Stimulated activated CD8-positive, alpha-beta memory T cell treated with anti-CD3 and anti-CD28 coated beads, Interleukin-7, amount 100 ng/mL, for 1 hour (primary cell): ENCODE results near the gene SMARCAL1.

Source experiments
- DNase-seq, 2 donors: peaks; one replicate each; pipeline ENCODE4 v3.0.0-alpha.2; 2020; ENCODE audit warnings: low read depth in 2 of 2

SMARCAL1 gene

GRCh38 chr2:216428618-216429350 is 16.5 kb downstream of the SMARCAL1 start:
- no peak for DNase-seq

GRCh38 chr2:216429428-216429827 is 17.1 kb downstream of the SMARCAL1 start:
- DNase-seq, result no peak

GRCh38 chr2:216430811-216431530 is 18.7 kb downstream of the SMARCAL1 start:
- DNase-seq, result no peak

GRCh38 chr2:216431531-216431856 is 19.2 kb downstream of the SMARCAL1 start:
- no peak for DNase-seq

GRCh38 chr2:216436383-216436782 is 24.1 kb downstream of the SMARCAL1 start:
- no peak for DNase-seq

GRCh38 chr2:216441308-216442010 is 29.2 kb downstream of the SMARCAL1 start:
- DNase-seq, result no peak

GRCh38 chr2:216445501-216445900 is 33.2 kb downstream of the SMARCAL1 start:
- no peak for DNase-seq

- no peak for DNase-seq
Observed at GRCh38 chr2:216446343-216446742, 34.1 kb downstream of the SMARCAL1 start.

- DNase-seq, result no peak
Observed at GRCh38 chr2:216447293-216447692, 35.0 kb downstream of the SMARCAL1 start.

- DNase-seq, result no peak
Observed at GRCh38 chr2:216448829-216449228, 36.5 kb downstream of the SMARCAL1 start.

GRCh38 chr2:216450346-216450745 is 38.1 kb downstream of the SMARCAL1 start:
- DNase-seq, result no peak

GRCh38 chr2:216450784-216451183 is 38.5 kb downstream of the SMARCAL1 start:
- no peak for DNase-seq

GRCh38 chr2:216453955-216454614 is 41.8 kb downstream of the SMARCAL1 start:
- no peak for DNase-seq

- DNase-seq, result no peak
Observed at GRCh38 chr2:216463148-216463547, 50.9 kb downstream of the SMARCAL1 start.

- no peak for DNase-seq
Observed at GRCh38 chr2:216464104-216464720, 51.9 kb downstream of the SMARCAL1 start.

GRCh38 chr2:216465579-216466195 is 53.4 kb downstream of the SMARCAL1 start:
- no peak for DNase-seq

- DNase-seq, result no peak
Observed at GRCh38 chr2:216467845-216468244, 55.6 kb downstream of the SMARCAL1 start.

- no peak for DNase-seq
Observed at GRCh38 chr2:216469661-216470060, 57.4 kb downstream of the SMARCAL1 start.

- DNase-seq, result no peak
Observed at GRCh38 chr2:216473187-216473586, 60.9 kb downstream of the SMARCAL1 start.

GRCh38 chr2:216474925-216475670 is 62.8 kb downstream of the SMARCAL1 start:
- DNase-seq, result no peak

GRCh38 chr2:216475767-216476166 is 63.5 kb downstream of the SMARCAL1 start:
- no peak for DNase-seq
